Hepatocyte (in vitro differentiated cells): ENCODE measurements around the gene VPS52. TPM values are rescaled to one million over a fixed set of nuclear protein-coding genes. Genes with fewer than 3 reads are reported as not detected.
A peak's percentile ranks its signal among the peaks of the same experiment; 100 is the strongest.

Experiments used
- DNase-seq: peaks from one replicate; pipeline ENCODE4 v3.0.0-alpha.2; 2016; ENCODE audit warnings: low spot score
- H2AFZ ChIP-seq: fragments of 200-600 bp; sonication (generic); 2 replicates; pipeline ENCODE4 v1.6.0; 2016; ENCODE audit warnings: antibody characterized with exemption, mild to moderate bottlenecking
- H3K27ac ChIP-seq: fragments of 200-600 bp; sonication (generic); 2 replicates; pipeline ENCODE4 v1.5.1; 2016; ENCODE audit warnings: mild to moderate bottlenecking
- H3K27me3 ChIP-seq: fragments of 200-600 bp; sonication (generic); 2 replicates; pipeline ENCODE4 v1.6.1; 2016
- H3K36me3 ChIP-seq: fragments of 200-600 bp; sonication (generic); replicated peaks from 2 replicates; pipeline ENCODE4 v1.5.1; 2016; ENCODE audit warnings: low read depth; ENCODE audit not compliant: insufficient read depth
- H3K4me1 ChIP-seq: fragments of 200-600 bp; sonication (generic); 2 replicates; pipeline ENCODE4 v1.5.1; 2016; ENCODE audit warnings: mild to moderate bottlenecking, moderate library complexity; ENCODE audit not compliant: insufficient read depth
- H3K4me2 ChIP-seq: fragments of 200-600 bp; sonication (generic); 2 replicates; pipeline ENCODE4 v1.6.0; 2016
- H3K4me3 ChIP-seq: fragments of 200-600 bp; sonication (generic); 2 replicates; pipeline ENCODE4 v1.5.1; 2016; ENCODE audit warnings: mild to moderate bottlenecking
- H3K79me2 ChIP-seq: fragments of 200-600 bp; sonication (generic); 2 replicates; pipeline ENCODE4 v1.6.0; 2017; ENCODE audit warnings: mild to moderate bottlenecking
- H3K9me2 ChIP-seq: fragments of 200-600 bp; sonication (generic); replicated peaks from 2 replicates; pipeline ENCODE4 v1.6.0; 2017; ENCODE audit warnings: mild to moderate bottlenecking; ENCODE audit not compliant: insufficient read depth
- H3K9me3 ChIP-seq: fragments of 200-600 bp; sonication (generic); 2 replicates; pipeline ENCODE4 v1.5.1; 2016; ENCODE audit warnings: low read depth, mild to moderate bottlenecking
- H4K20me1 ChIP-seq: fragments of 200-600 bp; sonication (generic); 2 replicates; pipeline ENCODE4 v1.6.0; 2016; ENCODE audit warnings: mild to moderate bottlenecking; ENCODE audit not compliant: insufficient read depth, poor library complexity, severe bottlenecking
- EZH2 ChIP-seq: fragments of 200-600 bp; sonication (generic); IDR thresholded peaks from 2 replicates; pipeline ENCODE4 v1.6.1; 2016; ENCODE audit warnings: antibody characterized with exemption, mild to moderate bottlenecking, borderline replicate concordance
- EZH2phosphoT487 ChIP-seq: fragments of 200-600 bp; sonication (generic); IDR thresholded peaks from one replicate; pipeline ENCODE4 v1.6.1; 2018; ENCODE audit warnings: antibody characterized with exemption, mild to moderate bottlenecking, low read depth, moderate library complexity; ENCODE audit not compliant: unreplicated experiment, severe bottlenecking
- WGBS: methylation state at CpG from one replicate; pipeline ENCODE4 v1.1.6; 2016; ENCODE audit warnings: low lambda C conversion rate; ENCODE audit errors: missing lambda C conversion rate; 5-methylcytosine and 5-hydroxymethylcytosine counted together
- polyA plus RNA-seq: library from polyadenylated mRNA; unstranded; fragments of >200 nt; fragmentation: Nextera tagmentation; extraction: Ambion mirVana; gene quantifications from 2 replicates; pipeline ENCODE4 v1.2.1, GENCODE V29; 2016
- total RNA-seq: library from RNA; depleted of rRNA; stranded (reverse); fragments of >200 nt; gene quantifications from 2 replicates; pipeline ENCODE4 v1.2.3, GENCODE V29; 2014
- TF ChIP-seq, protein P1 (sequence below): fragments of 200-600 bp; sonication (generic); IDR thresholded peaks from 2 replicates; pipeline ENCODE4 v1.5.1; 2016; ENCODE audit warnings: antibody characterized with exemption, mild to moderate bottlenecking; ENCODE audit not compliant: poor library complexity

VPS52 gene
- total and polyA plus RNA-seq, 2 experiments from 2014 or later = 42.5 to 43.2 TPM

DNA sequence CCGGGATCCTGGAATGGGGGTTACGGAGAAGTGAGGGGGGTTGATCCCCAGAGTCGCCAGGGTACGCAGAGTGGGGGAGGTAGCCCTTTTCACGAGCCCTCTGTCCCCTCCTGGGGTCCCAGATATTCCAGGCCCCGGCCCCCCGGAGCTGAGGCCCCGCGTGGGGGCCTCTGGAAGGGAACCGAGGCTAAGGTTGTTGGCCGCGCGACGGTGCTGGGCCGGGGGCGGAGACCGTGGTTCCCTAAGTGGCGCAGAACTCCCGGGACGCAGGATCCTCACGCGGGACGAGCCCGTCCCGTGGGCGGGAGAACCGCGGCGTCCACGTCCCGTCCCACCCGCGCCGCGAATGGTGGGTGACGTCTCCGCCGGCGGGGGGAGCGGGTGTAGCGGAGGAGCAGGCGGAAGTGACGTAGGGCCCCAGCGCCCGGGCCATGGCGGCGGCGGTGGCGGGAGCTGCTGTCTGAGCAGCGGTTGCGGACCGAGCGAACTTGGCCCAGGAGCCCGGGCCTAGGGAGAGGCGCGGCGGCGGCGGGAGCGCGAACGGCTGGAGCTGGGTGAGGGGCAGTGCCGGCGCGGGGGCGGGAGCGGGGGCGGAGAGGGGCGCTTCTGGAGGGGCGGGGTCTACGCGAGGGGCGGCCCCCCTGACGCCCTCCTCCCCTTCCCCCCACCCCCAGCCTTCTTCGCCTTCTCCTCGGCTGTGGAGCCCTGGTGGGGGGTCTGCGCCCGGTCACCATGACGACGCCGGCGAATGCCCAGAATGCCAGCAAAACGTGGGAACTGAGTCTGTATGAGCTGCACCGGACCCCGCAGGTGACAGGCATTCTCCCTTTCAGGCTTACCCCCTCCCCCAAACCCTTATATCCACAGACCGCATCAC lies 63.3 kb downstream of the VPS52 start, which contains the start of gene RING1:
Gene RING1, plus strand, starts transcription at position 410 of the 877 bp plus-strand sequence. Its CDS starts 323 bp downstream, at position 733.
- DNase-seq = peak; percentile 92
- TF ChIP-seq EZH2 (no peak), EZH2phosphoT487 (no peak)
- TF ChIP-seq, protein P1, sequence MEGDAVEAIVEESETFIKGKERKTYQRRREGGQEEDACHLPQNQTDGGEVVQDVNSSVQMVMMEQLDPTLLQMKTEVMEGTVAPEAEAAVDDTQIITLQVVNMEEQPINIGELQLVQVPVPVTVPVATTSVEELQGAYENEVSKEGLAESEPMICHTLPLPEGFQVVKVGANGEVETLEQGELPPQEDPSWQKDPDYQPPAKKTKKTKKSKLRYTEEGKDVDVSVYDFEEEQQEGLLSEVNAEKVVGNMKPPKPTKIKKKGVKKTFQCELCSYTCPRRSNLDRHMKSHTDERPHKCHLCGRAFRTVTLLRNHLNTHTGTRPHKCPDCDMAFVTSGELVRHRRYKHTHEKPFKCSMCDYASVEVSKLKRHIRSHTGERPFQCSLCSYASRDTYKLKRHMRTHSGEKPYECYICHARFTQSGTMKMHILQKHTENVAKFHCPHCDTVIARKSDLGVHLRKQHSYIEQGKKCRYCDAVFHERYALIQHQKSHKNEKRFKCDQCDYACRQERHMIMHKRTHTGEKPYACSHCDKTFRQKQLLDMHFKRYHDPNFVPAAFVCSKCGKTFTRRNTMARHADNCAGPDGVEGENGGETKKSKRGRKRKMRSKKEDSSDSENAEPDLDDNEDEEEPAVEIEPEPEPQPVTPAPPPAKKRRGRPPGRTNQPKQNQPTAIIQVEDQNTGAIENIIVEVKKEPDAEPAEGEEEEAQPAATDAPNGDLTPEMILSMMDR = no peak
- peaks cover 23% of the 10 kb centered on the region for H3K79me2 ChIP-seq
- peak within 1 kb of the TSS; percentile 74 for H3K4me3 ChIP-seq
- WGBS = 2% methylated on average over 60 of the region's 86 CpGs
- peak within 1 kb of the TSS; percentile 91 for H3K4me2 ChIP-seq
- H3K27me3 ChIP-seq = no peaks in the 10 kb centered on the region
- peak within 1 kb of the TSS; percentile 94 for H3K27ac ChIP-seq
- no peaks in the 10 kb centered on the region for H3K9me2 ChIP-seq
- no peaks in the 10 kb centered on the region for H4K20me1 ChIP-seq
- H3K36me3 ChIP-seq = no peaks in the 10 kb centered on the region
- no peaks in the 10 kb centered on the region for H3K9me3 ChIP-seq
- H3K4me1 ChIP-seq = peaks cover 30% of the 10 kb centered on the region
- H2AFZ ChIP-seq = peak within 1 kb of the TSS; percentile 64

DNA sequence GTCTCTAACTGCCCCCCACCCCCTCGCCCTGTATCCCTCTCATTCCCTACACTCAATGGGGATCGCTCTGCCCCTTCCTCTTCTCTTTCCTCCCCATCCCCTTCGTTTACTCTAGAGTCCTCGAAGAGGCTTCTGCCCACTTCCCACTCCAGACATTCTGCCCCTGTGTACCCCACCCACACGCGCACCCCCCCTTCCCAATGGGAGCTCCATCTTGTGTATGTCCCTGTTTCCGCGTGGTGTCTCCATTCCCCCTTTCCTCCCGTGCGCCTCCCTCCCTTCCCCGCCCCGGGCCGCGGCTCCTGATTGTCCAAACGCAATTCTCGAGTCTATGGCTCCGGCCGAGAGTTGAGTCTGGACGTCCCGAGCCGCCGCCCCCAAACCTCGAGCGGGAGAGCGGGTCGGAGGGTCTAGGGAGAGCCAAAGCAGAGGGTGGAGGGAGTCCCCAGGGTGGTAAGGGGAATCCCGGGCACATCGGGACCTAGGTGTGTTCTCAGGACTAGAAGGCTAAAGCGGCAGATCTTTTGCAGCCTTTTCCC lies 64.1 kb downstream of the VPS52 start:
- no peaks in the 10 kb centered on the region for H3K9me3 ChIP-seq
- no peaks in the 10 kb centered on the region for H3K27me3 ChIP-seq
- TF ChIP-seq EZH2phosphoT487 = no peak
- DNase-seq = peak; percentile 80
- peaks cover 25% of the 10 kb centered on the region for H3K4me1 ChIP-seq
- no peaks in the 10 kb centered on the region for H3K9me2 ChIP-seq
- H3K36me3 ChIP-seq = no peaks in the 10 kb centered on the region
- WGBS = under 1% methylated on average over 22 of the region's 29 CpGs
- peak overlapping the region; percentile 74 for H3K4me3 ChIP-seq
- H3K79me2 ChIP-seq = peaks cover 30% of the 10 kb centered on the region
- no peaks in the 10 kb centered on the region for H4K20me1 ChIP-seq
- H3K4me2 ChIP-seq = peak overlapping the region; percentile 91
- H2AFZ ChIP-seq = peak overlapping the region; percentile 64
- peak overlapping the region; percentile 94 for H3K27ac ChIP-seq

DNA sequence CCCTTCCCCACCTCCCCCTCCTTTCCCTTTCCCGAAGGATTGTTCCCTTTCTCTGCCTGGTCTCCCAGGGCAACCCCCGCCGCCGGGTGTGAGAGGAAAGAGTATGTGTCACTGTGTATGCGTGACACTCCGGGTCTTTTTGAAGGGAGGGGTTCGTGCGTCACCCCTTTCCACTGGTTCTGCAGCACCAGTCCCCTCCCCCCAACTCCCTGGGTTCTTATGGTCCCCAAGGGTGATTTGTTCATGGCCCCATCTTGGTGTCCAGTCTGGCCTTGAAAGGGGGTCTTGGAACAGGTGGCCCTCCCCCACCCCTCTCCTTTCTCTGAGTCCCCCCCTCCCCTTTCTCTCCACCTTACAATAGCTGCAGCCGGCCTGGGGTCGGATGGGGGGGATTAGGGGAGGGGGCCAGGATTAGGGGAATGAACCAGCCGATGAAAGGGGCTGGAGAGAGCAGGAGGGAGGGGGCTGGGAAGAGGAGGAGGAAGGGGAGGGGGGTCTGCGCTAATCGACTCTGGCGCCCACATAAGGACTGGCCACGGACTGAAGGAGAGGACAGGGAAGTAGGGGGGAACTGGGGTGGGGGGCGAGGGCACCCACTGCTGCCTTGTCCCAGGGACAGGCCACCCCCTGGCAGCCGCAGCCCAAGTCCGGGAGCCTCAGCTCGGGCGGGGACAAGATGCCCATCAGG lies 64.7 kb downstream of the VPS52 start:
- H4K20me1 ChIP-seq = peaks cover 5% of the 10 kb centered on the region
- DNase-seq = peak; percentile 68
- H3K36me3 ChIP-seq = no peaks in the 10 kb centered on the region
- no peaks in the 10 kb centered on the region for H3K9me3 ChIP-seq
- peaks cover 28% of the 10 kb centered on the region for H3K4me1 ChIP-seq
- H3K27me3 ChIP-seq = no peaks in the 10 kb centered on the region
- peak overlapping the region; percentile 91 for H3K4me2 ChIP-seq
- peaks cover 36% of the 10 kb centered on the region for H3K79me2 ChIP-seq
- 34% methylated on average over 12 of the region's 20 CpGs for WGBS
- H3K4me3 ChIP-seq = peak overlapping the region; percentile 74
- no peaks in the 10 kb centered on the region for H3K9me2 ChIP-seq
- H3K27ac ChIP-seq = peak overlapping the region; percentile 94
- H2AFZ ChIP-seq = no peak overlapping the region
- TF ChIP-seq, protein P1 = no peak
- no peak for TF ChIP-seq EZH2phosphoT487
- TF ChIP-seq EZH2 = no peak
